ENCODE data around the gene BLID. TPM values are rescaled to one million over a fixed set of nuclear protein-coding genes. Genes with fewer than 3 reads are reported as not detected.

BLID gene
- total RNA-seq, 1 donor from 2014 or later = not detected

DNA sequence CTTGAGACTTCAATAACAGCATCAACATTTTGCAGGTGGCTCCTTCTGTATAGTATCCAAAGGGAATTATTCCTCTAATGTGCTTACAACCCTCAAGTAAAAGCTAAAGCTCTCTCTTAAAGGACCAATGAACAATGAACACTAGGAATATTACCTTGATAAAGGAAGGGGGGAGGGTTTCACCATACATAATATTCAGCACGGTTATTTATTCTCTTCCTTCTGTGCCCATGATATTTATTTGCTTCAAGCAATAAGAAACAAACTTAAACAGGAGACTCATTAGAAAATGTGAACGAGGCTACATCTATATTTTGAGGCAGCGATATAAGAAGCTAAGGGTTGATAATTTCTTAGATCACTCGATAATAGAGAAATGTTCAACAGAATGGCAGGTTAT lies 21.2 kb downstream of the BLID start:
- ATAC-seq (ENCODE audit: low read depth) (no peak), DNase-seq (no peak)
- intact Hi-C loops (cut with micrococcal nuclease) = no loop called here
- ChIA-PET POLR2A (no interaction called here), CTCF (no interaction called here)
- Mint-ChIP-seq H3K4me3 (no peak overlapping the region), H3K36me3 (ENCODE audit: low read depth) (no peaks in the 10 kb centered on the region), H3K4me1 (peaks cover 1% of the 10 kb centered on the region), H3K27me3 (peaks cover 25% of the 10 kb centered on the region), H3K27ac (no peak overlapping the region), H3K9me3 (no peaks in the 10 kb centered on the region)
- TF ChIP-seq, protein P1, sequence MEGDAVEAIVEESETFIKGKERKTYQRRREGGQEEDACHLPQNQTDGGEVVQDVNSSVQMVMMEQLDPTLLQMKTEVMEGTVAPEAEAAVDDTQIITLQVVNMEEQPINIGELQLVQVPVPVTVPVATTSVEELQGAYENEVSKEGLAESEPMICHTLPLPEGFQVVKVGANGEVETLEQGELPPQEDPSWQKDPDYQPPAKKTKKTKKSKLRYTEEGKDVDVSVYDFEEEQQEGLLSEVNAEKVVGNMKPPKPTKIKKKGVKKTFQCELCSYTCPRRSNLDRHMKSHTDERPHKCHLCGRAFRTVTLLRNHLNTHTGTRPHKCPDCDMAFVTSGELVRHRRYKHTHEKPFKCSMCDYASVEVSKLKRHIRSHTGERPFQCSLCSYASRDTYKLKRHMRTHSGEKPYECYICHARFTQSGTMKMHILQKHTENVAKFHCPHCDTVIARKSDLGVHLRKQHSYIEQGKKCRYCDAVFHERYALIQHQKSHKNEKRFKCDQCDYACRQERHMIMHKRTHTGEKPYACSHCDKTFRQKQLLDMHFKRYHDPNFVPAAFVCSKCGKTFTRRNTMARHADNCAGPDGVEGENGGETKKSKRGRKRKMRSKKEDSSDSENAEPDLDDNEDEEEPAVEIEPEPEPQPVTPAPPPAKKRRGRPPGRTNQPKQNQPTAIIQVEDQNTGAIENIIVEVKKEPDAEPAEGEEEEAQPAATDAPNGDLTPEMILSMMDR (IDR thresholded peaks at IDR 0.05) = no peak

DNA sequence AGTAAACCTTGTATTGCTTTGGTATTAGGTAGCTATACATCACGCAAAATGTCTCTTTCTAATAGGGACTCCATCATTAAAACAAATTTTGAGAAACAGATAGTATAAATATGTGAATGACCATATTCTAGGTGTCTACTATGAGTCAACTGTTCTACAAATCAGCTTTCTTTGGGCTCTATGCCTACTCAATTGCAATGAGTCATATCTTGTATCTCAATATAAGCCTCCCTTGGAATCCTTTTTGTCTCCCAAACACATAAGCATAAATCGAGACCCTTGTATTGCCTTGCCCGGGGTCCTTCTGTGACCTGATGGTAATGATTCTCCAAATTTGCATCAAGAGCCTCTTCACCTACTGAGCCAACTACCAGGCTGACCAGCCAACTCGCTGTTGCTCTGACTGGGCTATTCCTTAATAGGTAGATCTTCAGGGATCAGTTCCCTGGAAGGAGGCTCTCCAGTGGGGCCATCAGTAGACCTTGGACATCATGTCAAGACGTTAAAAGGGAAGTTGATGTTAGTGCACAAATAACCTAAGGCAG lies 22.2 kb downstream of the BLID start:
- peaks cover 18% of the 10 kb centered on the region for H3K27me3 Mint-ChIP-seq
- no peak for ATAC-seq (ENCODE audit: low read depth)
- H3K4me1 Mint-ChIP-seq = no peaks in the 10 kb centered on the region
- TF ChIP-seq, protein P1 (IDR thresholded peaks at IDR 0.05) = no peak
- ChIA-PET CTCF (no interaction called here), POLR2A (no interaction called here)
- H3K36me3 Mint-ChIP-seq (ENCODE audit: low read depth) = no peaks in the 10 kb centered on the region
- H3K4me3 Mint-ChIP-seq = no peak overlapping the region
- no peaks in the 10 kb centered on the region for H3K9me3 Mint-ChIP-seq
- no peak overlapping the region for H3K27ac Mint-ChIP-seq
- intact Hi-C loops (cut with micrococcal nuclease) = no loop called here
- DNase-seq = no peak

DNA sequence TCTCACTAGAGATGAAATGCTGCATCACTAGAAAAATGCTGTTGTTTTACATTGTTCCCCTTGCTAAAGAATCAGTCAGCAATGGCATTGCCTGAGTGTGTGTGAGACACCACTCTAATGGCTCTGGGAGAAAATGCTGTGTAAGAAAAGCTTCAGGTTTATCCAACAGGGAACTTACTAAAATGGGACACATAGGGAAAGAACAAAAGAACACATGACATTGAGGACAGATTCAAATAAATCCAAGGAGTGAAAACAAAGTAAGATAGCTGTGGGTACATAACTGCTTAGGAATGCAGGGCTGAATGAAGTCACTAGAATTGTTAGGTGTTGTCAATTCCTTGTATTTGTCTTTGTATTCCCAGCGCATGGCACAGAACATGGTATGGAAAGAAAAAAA lies 24.2 kb downstream of the BLID start:
- POLR2A ChIA-PET = no interaction called here
- peaks cover 12% of the 10 kb centered on the region for H3K27me3 Mint-ChIP-seq
- TF ChIP-seq, protein P1 (IDR thresholded peaks at IDR 0.05) = no peak
- CTCF ChIA-PET = no interaction called here
- no peaks in the 10 kb centered on the region for H3K36me3 Mint-ChIP-seq (ENCODE audit: low read depth)
- ATAC-seq (ENCODE audit: low read depth) = no peak
- DNase-seq = no peak
- intact Hi-C loops (cut with micrococcal nuclease) = no loop called here
- H3K4me3 Mint-ChIP-seq = no peak overlapping the region
- H3K4me1 Mint-ChIP-seq = no peaks in the 10 kb centered on the region
- H3K27ac Mint-ChIP-seq = no peak overlapping the region
- H3K9me3 Mint-ChIP-seq = no peaks in the 10 kb centered on the region

DNA sequence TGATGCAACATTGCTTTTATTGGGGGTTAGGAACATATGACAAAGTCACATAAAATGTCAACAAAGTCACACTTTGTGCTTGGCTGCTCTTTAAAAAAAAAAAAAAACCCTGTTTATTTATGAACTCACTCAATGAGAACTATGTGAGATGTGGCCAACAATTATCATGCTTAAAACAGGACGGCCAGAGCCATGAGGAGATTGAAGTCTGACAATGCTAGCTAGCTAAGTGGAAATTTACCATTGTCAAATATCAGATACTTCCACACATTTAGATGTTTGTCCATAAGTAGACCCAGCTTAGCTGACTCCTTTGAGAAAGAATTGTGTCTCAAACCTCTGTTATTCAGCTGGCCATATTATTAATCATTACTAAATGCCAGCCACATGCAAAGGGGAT lies 26.9 kb downstream of the BLID start:
- Mint-ChIP-seq H3K36me3 (ENCODE audit: low read depth) (no peaks in the 10 kb centered on the region), H3K9me3 (no peaks in the 10 kb centered on the region), H3K27ac (no peak overlapping the region), H3K4me1 (no peaks in the 10 kb centered on the region), H3K4me3 (no peak overlapping the region), H3K27me3 (peaks cover 5% of the 10 kb centered on the region)
- ChIA-PET CTCF (no interaction called here), POLR2A (no interaction called here)
- DNase-seq = no peak
- no peak for ATAC-seq (ENCODE audit: low read depth)
- TF ChIP-seq, protein P1 (IDR thresholded peaks at IDR 0.05) = no peak
- intact Hi-C loops (cut with micrococcal nuclease) = no loop called here

DNA sequence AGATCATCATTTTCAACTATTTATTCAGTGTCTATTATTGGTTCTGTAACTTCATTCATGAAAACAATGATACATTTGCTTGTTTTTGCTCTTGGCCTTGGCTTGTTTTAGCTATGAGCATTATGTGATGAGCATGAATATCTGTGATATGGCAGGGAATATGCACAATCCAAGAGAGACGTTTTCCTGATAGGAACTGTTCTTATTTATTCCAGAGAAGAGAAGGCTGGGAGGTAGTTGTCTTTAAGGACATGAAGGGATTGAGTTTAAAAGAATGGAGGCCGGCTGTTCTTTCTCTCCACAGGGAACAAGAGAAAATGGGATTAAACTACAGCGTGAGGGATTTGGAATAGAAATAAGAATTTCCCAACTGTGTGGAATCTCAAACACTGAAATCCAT lies 30.3 kb downstream of the BLID start:
- Mint-ChIP-seq H3K9me3 (no peaks in the 10 kb centered on the region), H3K36me3 (ENCODE audit: low read depth) (no peaks in the 10 kb centered on the region), H3K27me3 (no peaks in the 10 kb centered on the region), H3K4me1 (no peaks in the 10 kb centered on the region), H3K27ac (no peak overlapping the region), H3K4me3 (no peak overlapping the region)
- ChIA-PET CTCF (no interaction called here), POLR2A (no interaction called here)
- DNase-seq = no peak
- TF ChIP-seq, protein P1 (IDR thresholded peaks at IDR 0.05) = no peak
- no peak for ATAC-seq (ENCODE audit: low read depth)
- intact Hi-C loops (cut with micrococcal nuclease) = no loop called here
